SHP77 (cell line): ENCODE data around the gene COL8A2.

ENCODE experiments used
- DNase-seq, 2 experiments: peaks; one replicate each; lab custom pipeline; 2025; lab: John Stamatoyannopoulos, UW

The COL8A2 gene

GRCh38 chr1:36088577-36089392, 36.2 kb downstream of the COL8A2 start, which contains the start of gene ADPRS:
Gene ADPRS (plus strand): TSS chr1:36088892. CDS start chr1:36088905, 13 bp downstream.
- DNase-seq, result peak; percentile 76 to 80

GRCh38 chr1:36088265-36088576, 36.8 kb downstream of the COL8A2 start:
- no peak for DNase-seq

- DNase-seq, result no peak
These were observed 37.5 kb downstream of the COL8A2 start for GRCh38 chr1:36087233-36088123.

- no peak for DNase-seq
These were observed 38.3 kb downstream of the COL8A2 start for GRCh38 chr1:36086529-36087232.

GRCh38 chr1:36085686-36086526, 39.1 kb downstream of the COL8A2 start:
- DNase-seq, result no peak

- DNase-seq, result no peak
These were observed 39.9 kb downstream of the COL8A2 start for GRCh38 chr1:36085126-36085525.

- DNase-seq, result no peak
These were observed 40.4 kb downstream of the COL8A2 start for GRCh38 chr1:36084497-36085115.

- peak; percentile 57 to 63 for DNase-seq
These were observed 41.2 kb downstream of the COL8A2 start, which contains the start of gene TEKT2 for GRCh38 chr1:36083635-36084496. Gene TEKT2 (plus strand): TSS chr1:36084094. CDS start chr1:36084922, 828 bp downstream.

- no peak for DNase-seq
These were observed 41.8 kb downstream of the COL8A2 start for GRCh38 chr1:36083219-36083618.

- no peak for DNase-seq
These were observed 43.0 kb downstream of the COL8A2 start for GRCh38 chr1:36081926-36082485.

GRCh38 chr1:36080801-36081200, 44.2 kb downstream of the COL8A2 start:
- DNase-seq, result no peak

- no peak for DNase-seq
These were observed 44.8 kb downstream of the COL8A2 start for GRCh38 chr1:36080236-36080635.

GRCh38 chr1:36076979-36077573, 47.9 kb downstream of the COL8A2 start:
- DNase-seq, result no peak

- no peak for DNase-seq
These were observed 54.7 kb downstream of the COL8A2 start for GRCh38 chr1:36070349-36070748.

GRCh38 chr1:36068866-36069265, 56.2 kb downstream of the COL8A2 start:
- DNase-seq, result no peak

- DNase-seq, result no peak
These were observed 57.2 kb downstream of the COL8A2 start for GRCh38 chr1:36067871-36068270.

- no peak for DNase-seq
These were observed 62.7 kb downstream of the COL8A2 start for GRCh38 chr1:36062315-36062714.

GRCh38 chr1:36055706-36056105, 69.3 kb downstream of the COL8A2 start:
- DNase-seq, result no peak

- no peak for DNase-seq
These were observed 71.0 kb downstream of the COL8A2 start for GRCh38 chr1:36053978-36054377.
